Skin of body (tissue), 2 donors: ENCODE results near the gene NFU1. TPM values are rescaled to one million over a fixed set of nuclear protein-coding genes. Genes with fewer than 3 reads are reported as not detected.

Experiments used
- DNase-seq: peaks from one replicate; lab custom pipeline; 2025; lab: John Stamatoyannopoulos, UW
- total RNA-seq: library from RNA; depleted of rRNA; stranded (reverse); fragments of >200 nt; gene quantifications from one replicate; pipeline ENCODE4 v1.2.3, GENCODE V29; 2014

Gene NFU1
- 25.4 TPM for total RNA-seq

DNA sequence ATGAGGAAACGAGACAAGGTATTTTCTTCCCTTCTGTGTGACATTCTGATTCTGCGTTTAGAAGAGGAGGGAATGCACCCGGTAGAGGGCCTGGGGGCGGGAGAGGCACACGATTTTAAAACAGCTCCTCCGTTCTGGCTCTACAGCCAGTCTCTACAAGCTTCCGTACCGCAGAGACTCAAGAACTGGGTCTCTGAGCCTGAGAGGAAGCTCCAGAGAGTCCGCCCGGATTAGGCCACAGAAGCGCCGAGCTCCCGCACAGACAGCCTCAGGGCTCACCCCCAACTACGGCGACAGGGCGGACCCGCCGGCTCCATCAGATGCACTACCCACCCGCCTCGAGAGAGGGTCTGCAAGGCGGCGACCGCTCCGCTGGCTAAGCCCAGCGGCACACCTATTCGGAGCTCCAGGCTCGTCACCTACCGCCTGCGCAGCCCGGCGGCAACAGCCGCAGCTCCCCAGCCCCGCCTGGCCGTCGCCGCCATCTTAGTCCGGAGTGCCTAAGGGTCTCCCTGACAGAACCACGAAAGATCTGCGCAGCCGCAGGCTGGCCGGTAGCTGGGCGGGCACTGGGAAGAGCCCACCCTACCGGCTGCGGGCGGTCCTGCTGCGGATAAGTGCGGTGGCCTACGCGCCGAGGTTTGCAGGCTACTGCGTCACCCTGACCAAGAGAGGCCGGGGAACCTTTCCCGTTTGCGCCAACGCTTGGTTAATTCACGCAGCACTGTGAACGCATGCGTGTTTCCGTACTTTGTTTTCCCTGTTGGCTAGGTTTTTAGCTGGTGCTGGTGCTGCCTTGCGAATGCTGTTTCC lies at the start of gene NFU1:
TSS of gene NFU1 (minus strand) at position 498 of the 813 bp plus-strand sequence. CDS start at position 485, 13 bp downstream.
- peak; percentile 90 for DNase-seq

DNA sequence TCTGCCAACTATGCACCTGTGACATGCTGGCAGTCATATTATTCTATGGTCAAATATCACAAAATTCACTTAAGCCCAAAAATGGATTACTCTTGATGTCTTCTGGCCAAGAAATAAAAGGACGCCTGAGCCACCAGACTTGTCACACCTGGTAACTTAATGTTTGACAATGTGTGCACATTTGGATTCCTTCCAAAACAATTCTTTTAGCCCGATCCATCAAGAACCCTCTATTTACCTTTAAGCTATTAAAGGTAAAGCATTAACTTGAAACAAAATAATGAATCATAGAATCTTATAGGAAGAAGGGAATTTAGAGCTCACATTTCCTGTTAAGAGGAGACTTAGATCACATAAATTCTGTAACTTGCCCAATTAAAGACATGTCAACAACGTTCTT lies 46.5 kb upstream of the NFU1 start:
- no peak for DNase-seq

DNA sequence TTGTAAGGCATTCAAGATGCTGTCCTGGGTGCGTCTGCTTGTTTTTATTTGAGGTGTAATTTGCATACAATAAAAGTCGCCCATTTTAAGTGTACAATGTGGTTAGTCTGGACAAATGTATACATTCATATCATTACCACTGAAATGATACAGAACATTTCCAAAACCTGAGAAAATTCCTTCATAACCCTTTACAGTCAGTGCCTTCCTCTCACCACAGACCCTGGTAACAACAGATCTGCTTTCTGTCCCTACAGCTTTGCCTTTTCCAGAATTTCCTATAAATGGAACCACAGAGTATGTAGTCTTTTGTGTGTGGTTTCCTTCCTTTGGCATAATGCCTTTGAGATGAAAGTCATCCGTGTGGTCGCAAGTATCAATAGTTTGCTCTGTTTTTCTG lies 45.8 kb upstream of the NFU1 start:
- DNase-seq = no peak

DNA sequence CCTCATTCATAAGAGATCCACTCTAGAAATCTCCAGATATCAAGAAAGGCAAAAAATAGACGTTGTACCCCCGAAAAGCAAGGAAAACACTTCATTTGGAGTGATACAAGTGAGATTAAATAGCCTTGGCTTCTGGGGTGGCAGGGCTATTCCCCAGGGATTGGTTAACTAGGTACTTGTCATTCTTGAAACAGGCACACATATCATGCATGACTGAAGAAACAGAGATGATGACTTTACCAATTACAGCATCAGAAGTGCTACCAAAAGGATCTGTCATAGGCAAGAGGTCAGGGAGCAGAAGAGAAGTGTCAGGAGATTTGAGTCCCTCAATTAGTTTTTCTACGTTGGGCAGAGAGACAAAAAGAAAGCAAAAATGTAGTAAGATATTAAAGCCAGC lies 45.2 kb upstream of the NFU1 start:
- no peak for DNase-seq

DNA sequence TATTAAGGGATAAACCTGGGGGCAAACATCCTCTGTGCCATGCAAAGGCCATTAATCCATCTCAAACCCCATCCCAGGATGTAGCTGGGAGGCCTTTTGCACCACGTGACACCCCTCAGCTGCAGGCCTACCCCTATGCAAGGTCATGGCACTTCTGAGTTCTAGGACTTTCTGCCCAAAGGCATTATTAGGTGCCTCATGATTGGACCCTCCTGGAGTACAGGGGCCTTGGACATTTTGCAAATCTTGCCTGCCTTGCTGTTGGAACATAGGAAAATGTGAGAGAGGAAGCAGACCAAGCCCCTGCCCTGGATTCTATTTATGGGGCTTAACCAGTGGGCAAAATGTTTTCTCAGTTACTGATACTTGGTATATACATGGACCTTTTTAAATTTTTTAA lies 44.2 kb upstream of the NFU1 start:
- no peak for DNase-seq

DNA sequence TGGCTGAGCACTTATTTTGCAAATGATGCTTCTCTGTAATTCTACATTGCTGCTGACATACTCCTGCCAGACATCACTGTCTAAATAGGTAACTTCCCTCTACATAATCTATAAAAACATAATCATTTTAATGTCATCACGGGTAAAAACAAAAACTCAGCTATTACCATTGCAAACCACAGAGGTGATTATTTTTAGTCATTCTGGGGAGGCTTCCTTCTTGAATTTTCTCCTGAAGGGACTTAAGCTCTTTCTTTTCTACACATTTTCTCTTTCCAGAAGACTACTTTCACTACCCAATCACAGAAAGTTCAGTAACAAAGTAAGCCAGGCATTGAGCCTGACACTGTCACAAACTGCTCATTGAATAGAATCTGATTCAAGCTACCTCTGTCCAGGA lies 40.4 kb upstream of the NFU1 start:
- no peak for DNase-seq

DNA sequence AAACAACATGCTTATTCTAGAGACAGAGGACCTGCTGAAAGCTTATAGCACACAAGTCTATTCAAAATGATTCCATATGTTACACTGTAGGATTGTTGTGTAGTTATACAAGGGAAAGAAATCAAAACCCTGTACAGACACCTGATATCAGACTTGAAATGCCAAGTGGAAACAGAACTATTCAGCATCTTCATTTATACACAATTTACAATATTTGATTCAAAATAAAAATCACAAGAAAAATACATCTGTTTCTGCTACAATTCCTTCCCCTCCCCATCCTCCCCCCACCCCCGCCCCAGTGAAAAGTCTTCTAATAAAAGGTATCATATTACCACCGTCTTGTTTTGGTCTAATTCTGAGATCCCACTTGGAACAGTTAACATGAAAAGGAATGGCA lies 37.5 kb upstream of the NFU1 start:
- DNase-seq = no peak

DNA sequence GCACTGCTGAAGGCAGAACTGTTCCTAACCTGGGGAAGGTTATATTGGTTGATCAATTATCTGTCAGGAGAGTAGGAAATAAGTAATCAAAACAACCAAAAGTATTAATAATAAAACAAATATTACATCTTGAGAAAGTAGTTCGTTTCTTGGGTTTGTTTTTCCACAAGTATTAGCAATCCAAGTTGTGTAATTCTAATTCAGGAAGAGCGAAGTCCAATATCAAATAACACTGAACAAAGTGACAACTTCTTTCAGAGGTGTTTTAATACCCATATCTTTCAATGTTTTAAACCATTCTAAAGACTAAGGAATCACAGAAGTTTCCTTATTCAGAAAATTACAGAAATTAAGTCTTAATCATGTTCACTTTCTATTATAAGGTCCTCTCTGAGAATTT lies 34.6 kb upstream of the NFU1 start:
- DNase-seq = no peak

DNA sequence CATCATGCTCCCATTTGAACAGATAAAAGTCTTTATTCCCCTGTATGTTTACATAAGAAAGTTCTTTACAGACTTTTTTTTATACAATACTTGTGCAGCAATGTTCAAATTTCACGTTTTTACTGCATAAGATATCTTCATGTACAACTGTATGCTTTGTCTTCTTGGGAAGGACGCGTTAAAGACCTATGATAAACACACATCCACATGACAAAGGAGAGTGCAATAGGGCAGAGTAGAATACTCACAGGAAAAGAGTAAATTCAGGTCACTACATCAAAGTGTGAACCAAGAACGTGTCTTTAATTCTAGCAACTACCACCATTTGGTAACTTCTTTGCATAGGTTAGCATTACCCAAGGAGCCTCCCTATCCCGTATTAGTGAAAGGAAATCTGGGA lies 33.7 kb upstream of the NFU1 start:
- no peak for DNase-seq

DNA sequence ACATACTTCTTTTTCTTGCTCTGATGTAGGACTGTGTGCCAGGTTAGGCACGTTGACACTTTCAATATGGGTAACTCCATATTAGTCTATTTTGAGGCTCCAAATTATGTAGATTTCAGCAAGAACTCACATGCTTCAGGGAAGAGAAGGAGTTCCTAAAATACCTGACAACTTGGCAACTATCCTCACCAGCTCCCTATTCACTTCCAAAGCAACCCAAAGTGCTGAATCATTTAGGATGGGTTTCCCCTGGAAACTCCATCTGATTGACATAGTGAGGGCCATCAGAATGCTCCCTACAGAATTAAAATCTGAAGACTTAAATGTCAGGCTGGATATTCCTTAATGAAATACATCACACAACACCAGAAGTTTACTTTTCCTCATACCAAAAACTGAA lies 32.5 kb upstream of the NFU1 start:
- DNase-seq = no peak

DNA sequence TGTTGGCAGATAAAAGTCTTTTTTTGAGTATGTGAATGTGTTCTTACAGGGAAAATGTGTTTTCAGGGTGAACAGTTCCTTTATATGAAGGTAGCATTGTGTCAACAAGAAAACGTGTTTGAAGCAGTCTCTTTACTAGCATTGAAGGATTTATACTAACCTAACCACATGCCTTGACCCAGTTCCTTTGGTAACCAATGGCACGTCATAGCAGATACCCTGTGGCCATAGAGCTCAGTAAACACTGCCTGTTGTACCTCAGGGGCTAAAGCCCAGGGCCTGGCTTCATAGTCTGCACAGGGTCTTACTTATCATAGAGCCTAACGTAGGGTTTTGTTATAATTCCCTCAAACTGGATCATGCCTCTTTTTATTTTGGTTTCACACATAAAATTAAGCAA lies 32.1 kb upstream of the NFU1 start:
- DNase-seq = no peak

DNA sequence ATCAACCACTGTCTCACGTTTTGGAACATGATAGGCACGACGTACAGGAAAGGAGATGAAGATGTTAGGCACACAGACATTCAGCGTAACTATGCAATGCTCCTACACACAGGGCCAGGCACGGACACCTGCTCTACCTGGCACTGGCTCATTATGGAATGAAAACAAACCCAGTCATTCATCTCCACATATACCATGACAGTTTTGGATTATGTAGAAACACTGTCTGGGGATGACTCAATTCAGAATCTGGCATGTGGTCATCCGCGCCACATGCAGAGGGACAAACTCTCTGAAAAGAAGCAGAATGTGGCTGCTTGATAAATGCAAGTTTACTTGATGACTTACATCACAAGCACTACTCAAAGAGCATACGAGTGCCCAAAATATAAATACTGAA lies 29.5 kb upstream of the NFU1 start:
- DNase-seq = no peak

DNA sequence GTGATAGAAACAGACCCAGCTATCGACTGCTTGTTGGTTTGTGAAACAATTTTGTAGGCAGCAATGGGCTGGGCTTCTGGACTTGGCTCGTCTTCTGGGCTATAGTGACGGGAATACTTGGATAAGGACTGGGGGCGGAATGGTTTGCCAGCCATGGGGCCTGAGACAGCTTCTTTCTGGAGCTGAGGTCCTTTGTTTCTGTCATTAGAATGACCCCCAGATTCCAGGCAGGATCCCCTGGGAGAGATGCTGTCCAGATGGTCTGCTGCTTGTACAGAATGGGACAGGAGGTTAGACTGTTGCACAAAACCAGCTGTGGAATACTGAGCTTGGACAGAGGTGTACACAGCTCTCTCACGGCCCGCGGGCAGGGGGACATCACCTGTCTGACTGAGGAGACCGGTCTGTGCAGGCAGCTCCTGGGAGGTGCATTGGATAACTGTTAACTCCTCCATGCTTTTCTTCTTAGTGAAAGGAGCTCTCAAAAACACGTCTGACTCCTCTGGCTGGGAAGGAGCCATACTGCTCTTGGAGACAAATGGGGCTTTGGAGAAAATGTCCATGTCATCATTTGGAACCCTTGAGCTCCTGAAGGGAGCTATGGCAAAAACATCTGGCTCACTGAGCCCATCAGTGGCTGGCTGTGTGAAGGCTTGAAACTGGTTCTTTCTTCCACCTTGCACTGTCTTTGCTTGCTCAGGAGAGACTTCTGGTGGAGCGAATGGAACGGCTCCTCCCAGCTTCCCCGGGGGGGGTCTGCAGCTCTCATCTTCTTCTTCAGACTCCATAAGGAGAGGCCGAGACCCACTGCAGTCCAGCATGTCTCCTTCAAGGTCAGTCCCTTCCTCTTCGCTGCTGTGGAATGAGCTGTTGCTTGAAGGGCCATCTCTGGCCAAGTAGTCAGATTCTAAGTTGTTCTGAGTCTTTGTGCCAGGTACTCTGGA lies 28.6 kb upstream of the NFU1 start:
- DNase-seq = peak; percentile 9

DNA sequence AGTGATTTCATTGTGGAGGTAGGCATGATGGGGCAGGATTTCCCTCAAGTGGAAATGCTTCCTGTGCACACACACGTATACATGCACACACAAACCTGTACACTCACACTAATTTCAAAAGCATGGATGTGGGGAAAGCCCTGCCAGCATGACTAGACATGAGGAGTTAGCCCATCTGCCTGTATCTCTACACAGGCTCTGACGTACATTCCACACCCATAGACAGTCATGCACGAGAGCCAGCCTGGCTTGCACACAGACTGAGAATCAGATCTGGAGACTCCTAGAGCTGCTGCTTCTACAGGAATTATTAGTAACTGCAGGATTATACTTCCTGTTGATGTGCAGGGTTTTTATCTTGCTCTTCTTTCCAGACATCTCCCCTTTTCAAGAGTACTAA lies 27.3 kb upstream of the NFU1 start:
- peak; percentile 41 for DNase-seq

DNA sequence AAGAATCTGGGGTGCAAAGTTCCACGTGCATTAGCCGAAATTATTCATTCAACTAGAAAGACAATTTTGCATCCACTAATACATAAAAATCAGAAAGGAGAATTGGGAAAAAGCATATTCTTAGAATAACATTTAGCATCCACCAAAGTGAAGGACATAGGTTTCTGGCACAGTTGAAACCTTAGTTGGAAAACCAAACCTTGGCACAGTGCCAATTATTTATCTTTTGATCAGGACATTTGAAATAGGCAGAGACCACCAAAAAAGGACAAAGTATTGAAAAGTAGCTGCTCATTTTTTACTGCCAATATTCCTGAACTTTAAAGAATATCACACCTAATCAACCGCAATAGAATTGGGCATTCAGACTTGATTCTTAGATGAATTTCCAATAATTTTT lies 25.5 kb upstream of the NFU1 start:
- DNase-seq = no peak

DNA sequence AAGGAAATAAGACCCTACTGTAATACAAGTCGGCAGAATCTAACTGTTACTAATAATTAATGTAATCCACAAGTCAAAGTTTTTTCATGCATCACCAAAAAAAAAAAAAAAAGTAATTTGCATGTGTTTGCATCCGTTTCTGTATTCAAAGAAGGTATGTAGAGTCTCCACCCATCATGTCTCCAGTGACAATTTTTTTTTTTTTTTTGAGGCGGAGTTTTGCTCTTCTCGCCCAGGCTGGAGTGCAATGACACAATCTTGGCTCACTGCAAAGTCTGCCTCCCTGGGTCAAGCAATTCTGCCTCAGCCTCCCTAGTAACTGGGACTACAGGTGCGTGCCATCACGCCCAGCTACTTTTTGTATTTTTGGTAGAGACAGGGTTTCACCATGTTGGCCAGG lies 24.2 kb upstream of the NFU1 start:
- DNase-seq = no peak

DNA sequence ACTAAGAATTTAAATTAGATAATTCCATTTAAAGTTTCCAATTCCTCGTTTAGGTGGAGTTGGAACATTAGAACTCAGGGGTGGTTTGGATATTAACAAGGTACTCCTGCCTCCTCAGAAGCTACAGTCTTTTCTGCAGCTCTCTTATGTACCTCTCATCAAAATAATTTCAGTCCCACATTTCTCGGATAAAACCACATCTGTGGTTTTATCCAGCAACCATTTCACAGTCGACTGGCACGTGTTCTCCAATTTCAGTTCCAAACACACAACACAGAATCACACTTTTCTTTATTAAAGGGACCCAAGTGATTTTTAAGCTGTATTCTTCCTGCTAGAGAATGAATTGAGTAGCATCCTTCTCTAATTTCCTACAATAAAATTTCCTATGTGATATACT lies 22.7 kb upstream of the NFU1 start:
- no peak for DNase-seq

DNA sequence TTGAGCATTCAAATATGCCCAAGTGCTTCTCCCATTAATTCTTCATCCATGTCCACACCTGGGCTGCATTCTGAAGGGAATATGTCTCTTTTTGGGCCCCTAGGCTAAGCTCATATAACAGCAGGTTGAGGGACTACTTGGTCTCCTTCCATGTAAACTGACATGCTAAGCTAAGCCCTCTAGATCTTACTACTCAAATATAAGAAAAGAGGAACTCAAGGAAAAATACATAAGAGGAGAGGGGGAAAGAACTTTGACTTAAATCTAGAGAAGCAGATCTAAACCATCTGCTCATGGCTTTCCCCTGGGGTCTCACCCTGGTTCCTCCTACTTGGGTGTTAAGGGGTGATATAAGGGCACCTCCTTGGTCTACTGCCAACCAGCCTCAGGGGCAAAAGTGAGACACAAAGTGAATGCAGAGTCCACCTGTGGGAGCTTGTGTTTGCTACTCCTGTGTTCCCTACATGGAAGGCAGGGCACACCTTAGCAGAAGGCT lies 19.8 kb upstream of the NFU1 start:
- no peak for DNase-seq

DNA sequence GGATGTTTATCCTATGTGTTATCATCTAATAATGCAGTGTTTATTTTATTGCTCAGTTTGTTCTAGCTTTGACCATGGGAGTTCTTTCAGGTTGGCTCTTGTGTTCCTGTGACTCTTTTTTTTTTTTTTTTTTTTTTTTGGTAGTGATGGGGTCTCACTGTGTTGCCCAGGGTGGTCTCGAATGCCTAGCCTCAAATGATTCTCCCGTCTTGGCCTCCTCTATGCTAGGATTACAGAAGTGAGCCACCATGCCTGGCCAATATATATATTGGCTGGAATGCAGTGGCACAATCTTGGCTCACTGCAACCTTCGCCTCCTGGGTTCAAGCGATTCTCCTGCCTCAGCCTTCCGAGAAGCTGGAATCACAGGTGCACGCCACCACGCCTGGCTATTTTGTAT lies 18.9 kb upstream of the NFU1 start:
- no peak for DNase-seq

DNA sequence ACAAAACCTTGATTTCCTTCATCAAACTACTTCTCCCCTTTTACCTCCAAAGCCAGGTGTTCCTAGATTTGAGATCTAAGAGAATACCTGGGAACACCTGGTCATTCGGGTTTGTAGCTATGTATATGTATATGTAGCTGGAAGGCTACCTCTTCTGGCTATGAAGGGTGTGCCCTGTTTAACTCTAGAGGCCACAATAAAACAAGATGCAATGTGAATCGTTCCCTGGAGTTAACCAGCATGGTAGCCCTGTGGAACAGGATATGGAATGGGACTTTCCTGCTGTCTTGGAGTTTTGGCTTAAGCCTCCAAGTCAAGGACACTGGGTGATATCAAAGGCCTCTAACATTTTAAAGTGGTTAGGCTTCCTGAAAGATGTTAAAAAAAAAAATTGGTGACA lies 17.7 kb upstream of the NFU1 start:
- DNase-seq = no peak

DNA sequence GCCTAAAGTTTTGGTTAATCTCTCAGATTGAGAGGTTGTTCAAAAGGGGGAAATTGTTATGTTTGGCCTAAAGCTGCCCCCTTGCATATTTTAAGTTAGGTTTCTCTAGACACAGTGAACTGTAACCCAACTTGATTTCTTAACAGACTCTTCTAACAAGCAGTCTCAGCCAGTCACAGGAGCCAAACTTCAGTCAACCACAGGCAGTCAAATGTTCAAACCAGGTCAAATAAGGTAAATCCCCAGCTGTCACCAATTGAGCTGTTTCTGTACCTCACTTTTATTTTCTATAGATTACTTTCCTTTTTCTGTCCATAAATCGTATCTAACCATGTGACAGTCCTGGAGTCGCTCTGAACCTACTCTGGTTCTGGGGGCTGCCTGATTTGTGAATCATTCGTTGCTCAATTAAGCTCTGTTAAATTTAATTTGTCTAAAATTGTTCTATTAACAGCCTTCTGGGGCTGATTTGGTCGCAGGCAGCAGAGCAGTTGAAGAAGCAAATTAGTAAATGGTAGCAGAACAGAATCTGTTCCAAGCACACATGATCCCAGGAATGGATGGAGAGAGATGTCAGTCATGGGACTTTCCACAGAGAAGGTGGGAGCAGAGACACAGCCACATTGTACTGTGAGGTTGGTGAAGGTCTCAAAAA lies 16.4 kb upstream of the NFU1 start:
- no peak for DNase-seq

DNA sequence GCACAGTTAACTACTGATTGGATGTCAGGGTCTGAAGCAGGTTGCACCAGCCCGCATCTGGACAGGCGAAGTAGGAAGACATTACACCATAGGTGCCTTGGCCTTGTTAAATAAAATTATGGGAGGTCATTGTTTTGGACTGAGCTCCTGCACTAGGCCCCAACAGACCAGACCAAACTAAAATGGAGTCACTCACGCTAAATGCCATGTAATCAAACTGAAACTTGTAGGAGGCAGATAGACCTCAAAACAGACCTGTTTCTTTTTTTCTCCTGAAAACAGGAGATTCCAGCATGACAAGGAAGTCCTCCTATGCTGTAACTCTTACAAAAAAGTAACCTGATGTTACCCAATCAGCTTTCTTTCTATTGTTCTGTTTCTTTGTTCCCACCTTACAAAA lies 15.5 kb upstream of the NFU1 start:
- DNase-seq = no peak
